Measurements from ENCODE around the gene VAT1L. TPM values are rescaled to one million over a fixed set of nuclear protein-coding genes. Genes with fewer than 3 reads are reported as not detected.

VAT1L gene
- total RNA-seq, 1 experiment from 2014 or later = 19.1 TPM

GRCh38 chr16:77807021-77807420, 18.7 kb downstream of the VAT1L start (continued):
- TF ChIP-seq SMAD3 (CRISPR knock-in tag; IDR thresholded peaks at IDR 0.05; ENCODE audit: borderline replicate concordance) = no peak
- TF ChIP-seq ATF1 (CRISPR knock-in tag; IDR thresholded peaks at IDR 0.05) = no peak
- no peak for TF ChIP-seq ETV6 (CRISPR knock-in tag; IDR thresholded peaks at IDR 0.05)
- no peak for TF ChIP-seq OVOL2 (CRISPR knock-in tag; IDR thresholded peaks at IDR 0.05; ENCODE audit: borderline replicate concordance)
- no peak for TF ChIP-seq SP1 (CRISPR knock-in tag; conservative IDR thresholded peaks at IDR 0.05)
- TF ChIP-seq ZNF232 (CRISPR knock-in tag; IDR thresholded peaks at IDR 0.05) = no peak
- no peak for TF ChIP-seq AR (CRISPR knock-in tag; IDR thresholded peaks at IDR 0.05)
- no peak for TF ChIP-seq MXD4 (CRISPR knock-in tag; IDR thresholded peaks at IDR 0.05; ENCODE audit: borderline replicate concordance)
- TF ChIP-seq TP53 (CRISPR knock-in tag; IDR thresholded peaks at IDR 0.05) = no peak
- no peak for TF ChIP-seq NFYB (CRISPR knock-in tag; conservative IDR thresholded peaks at IDR 0.05; ENCODE audit: low read depth)
- TF ChIP-seq, protein P1, sequence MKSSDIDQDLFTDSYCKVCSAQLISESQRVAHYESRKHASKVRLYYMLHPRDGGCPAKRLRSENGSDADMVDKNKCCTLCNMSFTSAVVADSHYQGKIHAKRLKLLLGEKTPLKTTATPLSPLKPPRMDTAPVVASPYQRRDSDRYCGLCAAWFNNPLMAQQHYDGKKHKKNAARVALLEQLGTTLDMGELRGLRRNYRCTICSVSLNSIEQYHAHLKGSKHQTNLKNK (CRISPR knock-in tag; IDR thresholded peaks at IDR 0.05) = no peak
- TF ChIP-seq FOXP1 (CRISPR knock-in tag; IDR thresholded peaks at IDR 0.05; ENCODE audit: borderline replicate concordance) = no peak

DNA sequence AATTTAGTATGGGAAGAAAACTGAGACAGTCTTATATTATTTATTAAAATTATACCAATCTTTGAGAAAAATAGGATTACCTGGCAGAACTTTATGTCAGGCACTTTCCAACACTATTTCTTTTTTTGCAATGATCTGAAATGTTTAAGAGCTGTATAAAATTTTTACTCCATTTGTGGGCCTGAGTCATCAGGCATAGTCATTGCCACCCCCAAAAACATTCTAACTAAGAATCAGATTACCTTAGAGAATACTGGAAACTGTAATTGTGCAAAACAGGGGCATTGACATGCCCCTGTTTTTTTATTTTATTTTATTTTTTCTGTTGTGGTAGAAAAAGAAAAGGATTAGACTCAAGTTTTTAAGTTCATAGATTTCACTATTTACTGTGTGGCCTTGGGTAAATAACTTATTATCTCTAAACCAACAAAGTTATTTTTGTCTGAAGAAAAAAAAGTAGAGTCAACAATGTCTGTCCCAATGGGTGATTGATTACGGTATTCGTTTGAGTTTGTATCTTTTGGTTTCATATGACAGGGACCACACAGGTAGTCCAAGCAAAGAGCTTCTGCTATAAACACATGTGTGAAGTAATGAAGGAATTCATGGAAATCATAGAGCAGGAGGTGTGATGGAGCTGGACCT, 24.6 kb downstream of the VAT1L start:
- H3K27ac Mint-ChIP-seq = no peak overlapping the region
- ATAC-seq (no peak), DNase-seq (ENCODE audit: low spot score) (no peak)
- H3K4me1 Mint-ChIP-seq = peaks cover 4% of the 10 kb centered on the region; the same call in 1 of the 2 replicates
- no peak for TF ChIP-seq SP1 (CRISPR knock-in tag; conservative IDR thresholded peaks at IDR 0.05)
- TF ChIP-seq PRRX2 (CRISPR knock-in tag; IDR thresholded peaks at IDR 0.05) = no peak
- TF ChIP-seq HMGA2 (CRISPR knock-in tag; IDR thresholded peaks at IDR 0.05) = no peak
- no peak for TF ChIP-seq STAT6 (CRISPR knock-in tag; conservative IDR thresholded peaks at IDR 0.05; ENCODE audit: low read depth)
- TF ChIP-seq NR3C1 (CRISPR knock-in tag; conservative IDR thresholded peaks at IDR 0.05; ENCODE audit: low read depth) = no peak
- TF ChIP-seq KAT7 (CRISPR knock-in tag; IDR thresholded peaks at IDR 0.05; ENCODE audit: borderline replicate concordance) = no peak
- no peak for TF ChIP-seq NR2C2 (CRISPR knock-in tag; IDR thresholded peaks at IDR 0.05)
- no peak for TF ChIP-seq GTF2I (CRISPR knock-in tag; conservative IDR thresholded peaks at IDR 0.05)
- TF ChIP-seq, protein P2, sequence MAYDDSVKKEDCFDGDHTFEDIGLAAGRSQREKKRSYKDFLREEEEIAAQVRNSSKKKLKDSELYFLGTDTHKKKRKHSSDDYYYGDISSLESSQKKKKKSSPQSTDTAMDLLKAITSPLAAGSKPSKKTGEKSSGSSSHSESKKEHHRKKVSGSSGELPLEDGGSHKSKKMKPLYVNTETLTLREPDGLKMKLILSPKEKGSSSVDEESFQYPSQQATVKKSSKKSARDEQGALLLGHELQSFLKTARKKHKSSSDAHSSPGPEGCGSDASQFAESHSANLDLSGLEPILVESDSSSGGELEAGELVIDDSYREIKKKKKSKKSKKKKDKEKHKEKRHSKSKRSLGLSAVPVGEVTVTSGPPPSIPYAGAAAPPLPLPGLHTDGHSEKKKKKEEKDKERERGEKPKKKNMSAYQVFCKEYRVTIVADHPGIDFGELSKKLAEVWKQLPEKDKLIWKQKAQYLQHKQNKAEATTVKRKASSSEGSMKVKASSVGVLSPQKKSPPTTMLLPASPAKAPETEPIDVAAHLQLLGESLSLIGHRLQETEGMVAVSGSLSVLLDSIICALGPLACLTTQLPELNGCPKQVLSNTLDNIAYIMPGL (CRISPR knock-in tag; IDR thresholded peaks at IDR 0.05) = no peak
- TF ChIP-seq, protein P3, sequence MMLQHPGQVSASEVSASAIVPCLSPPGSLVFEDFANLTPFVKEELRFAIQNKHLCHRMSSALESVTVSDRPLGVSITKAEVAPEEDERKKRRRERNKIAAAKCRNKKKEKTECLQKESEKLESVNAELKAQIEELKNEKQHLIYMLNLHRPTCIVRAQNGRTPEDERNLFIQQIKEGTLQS (CRISPR knock-in tag; conservative IDR thresholded peaks at IDR 0.05) = no peak
- TF ChIP-seq ZNF232 (CRISPR knock-in tag; IDR thresholded peaks at IDR 0.05) = no peak
- no peak for TF ChIP-seq CREM (CRISPR knock-in tag; IDR thresholded peaks at IDR 0.05)
- H3K9me3 Mint-ChIP-seq = peaks cover 12% of the 10 kb centered on the region
- H3K4me3 Mint-ChIP-seq = no peak overlapping the region
- H3K36me3 Mint-ChIP-seq = peaks cover 14% of the 10 kb centered on the region
- H3K27me3 Mint-ChIP-seq (ENCODE audit: low read depth) = no peaks in the 10 kb centered on the region
- POLR2A ChIA-PET = no interaction called here
- CTCF ChIA-PET = no interaction called here
